PFSK-1 (cell line): ENCODE results near the gene SRPX.

Source experiments
- FOXP2 ChIP-seq: optimal IDR thresholded peaks from 2 replicates; pipeline ENCODE3; 2011; ENCODE audit warnings: borderline replicate concordance, control low read depth, inconsistent platforms; ENCODE audit not compliant: insufficient read depth; ENCODE audit errors: extremely low read length, extremely low read depth
- POLR2AphosphoS5 ChIP-seq: IDR thresholded peaks from 2 replicates; pipeline ENCODE4 v1.6.1; 2012; ENCODE audit warnings: low read depth, mild to moderate bottlenecking, control low read depth, low read length, moderate library complexity
- SIN3A ChIP-seq: IDR thresholded peaks from 2 replicates; pipeline ENCODE4 v1.6.1; 2012; ENCODE audit warnings: mild to moderate bottlenecking, low read length, moderate library complexity, borderline replicate concordance; ENCODE audit not compliant: insufficient read depth
- TAF1 ChIP-seq: IDR thresholded peaks from 2 replicates; pipeline ENCODE4 v1.6.1; 2012; ENCODE audit warnings: low read length, control low read depth, borderline replicate concordance; ENCODE audit not compliant: insufficient read depth
- TF ChIP-seq, protein P1 (sequence below), 2 experiments: IDR thresholded peaks; 2 replicates each; pipeline versions ENCODE4 v1.6.1 to v1.8.0; 2011 to 2012; ENCODE audit warnings: low read depth in 2 of 2, low read length in 2 of 2, control low read depth in 1 of 2, inconsistent platforms in 1 of 2, mild to moderate bottlenecking in 1 of 2, moderate library complexity in 1 of 2; ENCODE audit not compliant: insufficient read depth in 1 of 2

SRPX gene

DNA sequence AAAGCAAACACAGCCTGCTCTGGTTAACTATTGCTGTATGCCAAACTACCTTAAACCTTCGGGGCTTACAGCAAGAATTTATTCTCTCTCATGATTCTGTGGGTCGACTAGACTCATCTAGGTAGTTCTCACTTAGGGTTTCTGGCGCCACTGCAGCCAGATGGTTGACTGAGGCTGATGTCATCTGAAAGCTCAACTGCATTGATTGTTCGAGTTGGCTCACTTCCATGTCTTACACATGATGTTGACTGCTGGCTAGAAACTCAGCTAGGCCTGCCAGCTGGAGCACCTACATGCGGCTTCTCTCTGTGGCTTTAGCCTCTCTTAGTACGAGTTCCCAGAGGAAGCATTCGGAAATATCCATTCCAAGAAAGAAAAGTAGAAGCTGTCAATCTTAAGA, 103.2 kb downstream of the SRPX start:
- TF ChIP-seq FOXP2, result no peak
- no peak for TF ChIP-seq POLR2AphosphoS5
- TF ChIP-seq SIN3A, result no peak
- no peak for TF ChIP-seq TAF1
- TF ChIP-seq, protein P1, sequence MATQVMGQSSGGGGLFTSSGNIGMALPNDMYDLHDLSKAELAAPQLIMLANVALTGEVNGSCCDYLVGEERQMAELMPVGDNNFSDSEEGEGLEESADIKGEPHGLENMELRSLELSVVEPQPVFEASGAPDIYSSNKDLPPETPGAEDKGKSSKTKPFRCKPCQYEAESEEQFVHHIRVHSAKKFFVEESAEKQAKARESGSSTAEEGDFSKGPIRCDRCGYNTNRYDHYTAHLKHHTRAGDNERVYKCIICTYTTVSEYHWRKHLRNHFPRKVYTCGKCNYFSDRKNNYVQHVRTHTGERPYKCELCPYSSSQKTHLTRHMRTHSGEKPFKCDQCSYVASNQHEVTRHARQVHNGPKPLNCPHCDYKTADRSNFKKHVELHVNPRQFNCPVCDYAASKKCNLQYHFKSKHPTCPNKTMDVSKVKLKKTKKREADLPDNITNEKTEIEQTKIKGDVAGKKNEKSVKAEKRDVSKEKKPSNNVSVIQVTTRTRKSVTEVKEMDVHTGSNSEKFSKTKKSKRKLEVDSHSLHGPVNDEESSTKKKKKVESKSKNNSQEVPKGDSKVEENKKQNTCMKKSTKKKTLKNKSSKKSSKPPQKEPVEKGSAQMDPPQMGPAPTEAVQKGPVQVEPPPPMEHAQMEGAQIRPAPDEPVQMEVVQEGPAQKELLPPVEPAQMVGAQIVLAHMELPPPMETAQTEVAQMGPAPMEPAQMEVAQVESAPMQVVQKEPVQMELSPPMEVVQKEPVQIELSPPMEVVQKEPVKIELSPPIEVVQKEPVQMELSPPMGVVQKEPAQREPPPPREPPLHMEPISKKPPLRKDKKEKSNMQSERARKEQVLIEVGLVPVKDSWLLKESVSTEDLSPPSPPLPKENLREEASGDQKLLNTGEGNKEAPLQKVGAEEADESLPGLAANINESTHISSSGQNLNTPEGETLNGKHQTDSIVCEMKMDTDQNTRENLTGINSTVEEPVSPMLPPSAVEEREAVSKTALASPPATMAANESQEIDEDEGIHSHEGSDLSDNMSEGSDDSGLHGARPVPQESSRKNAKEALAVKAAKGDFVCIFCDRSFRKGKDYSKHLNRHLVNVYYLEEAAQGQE (IDR thresholded peaks at IDR 0.05; ENCODE audit: insufficient read depth in 1 of 2, low read depth in 2 of 2, low read length in 2 of 2), result no peak

DNA sequence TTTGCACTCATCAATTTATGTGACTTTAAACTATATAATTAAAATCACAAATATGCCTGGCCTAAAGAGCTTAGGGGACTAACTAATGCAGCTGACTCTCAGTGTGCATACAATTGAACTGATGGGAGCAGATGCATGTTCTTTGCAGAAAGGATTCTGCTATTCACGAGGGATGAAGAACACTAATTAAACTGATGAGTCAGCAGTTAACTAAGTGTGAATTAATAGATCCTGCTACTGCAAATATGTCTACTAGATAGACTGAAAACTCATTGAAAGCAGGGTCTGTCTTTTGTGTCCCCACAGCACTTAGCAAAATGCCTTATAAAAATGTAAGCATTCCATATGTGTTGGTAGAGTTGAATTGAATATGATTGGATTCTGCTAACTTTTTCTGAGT, 104.0 kb downstream of the SRPX start:
- no peak for TF ChIP-seq SIN3A
- TF ChIP-seq TAF1, result no peak
- no peak for TF ChIP-seq FOXP2
- no peak for TF ChIP-seq POLR2AphosphoS5
- TF ChIP-seq, protein P1 (IDR thresholded peaks at IDR 0.05; ENCODE audit: insufficient read depth in 1 of 2, low read depth in 2 of 2, low read length in 2 of 2), result no peak

DNA sequence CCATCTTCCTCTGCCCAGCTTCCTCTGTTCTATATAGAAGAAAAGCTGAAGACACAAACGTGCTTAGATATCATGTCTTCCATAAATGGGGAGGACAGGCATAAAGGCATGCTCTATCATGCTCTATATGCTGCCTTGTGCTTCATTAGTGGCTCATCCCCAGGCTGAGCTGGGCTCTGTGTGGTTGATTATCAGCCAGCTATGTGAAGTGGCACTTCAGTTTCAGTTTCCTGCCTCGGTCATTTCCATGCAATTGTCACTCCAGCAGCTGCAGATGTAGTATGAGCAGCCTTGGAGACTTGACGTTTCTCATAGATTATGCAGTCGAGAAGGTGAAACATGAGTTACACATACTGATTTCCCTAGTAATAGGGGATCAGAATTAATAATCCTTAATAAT, 108.1 kb downstream of the SRPX start:
- no peak for TF ChIP-seq TAF1
- no peak for TF ChIP-seq SIN3A

DNA sequence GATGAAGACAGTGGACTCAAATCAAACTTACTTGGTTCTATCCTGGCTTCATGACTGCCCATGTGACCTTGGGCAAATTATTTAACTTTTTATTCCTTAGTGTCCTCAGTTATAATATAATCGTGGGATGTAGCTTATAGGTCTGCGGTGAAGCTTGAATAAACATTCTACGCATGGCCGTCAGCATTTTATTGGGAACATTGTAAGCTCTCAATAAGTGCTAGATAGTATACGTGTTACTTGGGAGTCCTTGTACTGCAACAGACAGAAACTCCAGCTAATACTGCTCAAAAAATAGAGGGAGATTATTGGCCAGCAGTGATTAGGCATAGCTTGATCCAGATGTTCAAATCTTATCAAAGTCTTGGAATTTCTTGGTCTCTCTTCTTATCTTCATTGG, 109.5 kb downstream of the SRPX start:
- no peak for TF ChIP-seq SIN3A
- no peak for TF ChIP-seq TAF1

DNA sequence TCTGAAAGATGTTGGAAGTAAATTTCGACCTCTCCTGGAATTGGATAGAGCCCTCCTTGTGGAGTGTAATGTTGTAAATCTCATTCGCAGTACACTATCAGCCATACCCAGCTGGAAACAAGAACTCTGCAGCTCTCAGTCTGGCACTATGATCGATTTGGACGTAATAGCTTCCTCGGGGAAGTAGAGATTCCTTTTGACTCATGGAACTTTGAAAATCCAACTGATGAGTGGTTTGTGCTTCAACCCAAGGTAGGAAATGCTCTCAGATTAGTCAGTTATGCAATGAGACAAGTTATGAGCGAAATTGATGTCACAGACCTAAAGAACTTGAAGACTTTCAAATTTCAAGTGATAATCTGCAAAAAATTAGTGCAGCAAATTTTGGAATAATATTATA, 110.4 kb downstream of the SRPX start:
- TF ChIP-seq TAF1 (no peak), FOXP2 (no peak), POLR2AphosphoS5 (no peak), SIN3A (no peak)
- TF ChIP-seq, protein P1 (IDR thresholded peaks at IDR 0.05; ENCODE audit: insufficient read depth in 1 of 2, low read depth in 2 of 2, low read length in 2 of 2), result no peak

DNA sequence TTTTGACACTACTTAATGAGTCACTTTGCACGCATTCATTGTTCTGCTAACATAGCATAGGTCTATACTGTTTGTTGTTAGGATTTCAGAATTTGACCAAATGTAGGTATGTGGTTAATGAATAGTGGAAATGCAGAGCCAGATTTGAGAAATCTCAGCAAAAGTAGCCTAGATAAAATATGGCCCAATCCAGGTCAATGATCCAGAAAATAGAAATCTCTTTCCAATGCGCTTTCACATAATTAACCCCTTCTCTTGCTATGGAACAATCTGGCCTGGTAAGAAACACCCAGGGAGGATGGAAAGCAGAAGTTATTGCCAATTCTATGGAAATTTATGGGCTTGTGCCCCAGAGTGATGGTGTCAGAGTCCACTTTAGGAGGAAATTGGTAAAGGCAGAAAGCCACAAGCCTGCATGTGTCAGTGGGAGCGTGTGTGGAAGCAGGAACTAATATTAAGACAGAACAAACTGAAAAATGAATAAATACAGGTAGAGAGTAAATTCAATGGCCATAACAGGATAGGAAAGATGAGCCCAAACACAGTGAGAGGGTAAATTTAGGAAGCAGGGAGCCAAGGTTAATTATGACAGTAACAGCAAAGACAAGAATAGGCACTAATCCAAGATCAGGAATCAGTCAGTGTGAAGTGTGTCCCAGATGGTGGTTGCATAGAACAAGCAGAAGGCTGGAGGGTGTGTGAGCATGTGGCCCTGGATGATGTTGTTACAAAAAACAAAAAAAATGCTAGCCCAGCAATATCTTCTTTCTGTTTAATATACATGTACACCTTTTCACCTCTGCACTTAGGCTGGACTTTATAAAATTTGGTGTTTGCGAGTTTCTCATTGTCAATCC, 111.4 kb downstream of the SRPX start:
- TF ChIP-seq POLR2AphosphoS5, result no peak
- TF ChIP-seq, protein P1 (IDR thresholded peaks at IDR 0.05; ENCODE audit: insufficient read depth in 1 of 2, low read depth in 2 of 2, low read length in 2 of 2), result no peak
- TF ChIP-seq FOXP2, result no peak
- TF ChIP-seq TAF1, result no peak
- TF ChIP-seq SIN3A, result no peak
